ENCODE data around the gene TRPC4AP. TPM values are rescaled to one million over a fixed set of nuclear protein-coding genes. Genes with fewer than 3 reads are reported as not detected.

Gene TRPC4AP
- total and polyA plus RNA-seq, 2 of the 8 experiments (the other 6 are each of a cell fraction or from before 2014, with no cell fraction given) = 73.1 to 74.8 TPM

DNA sequence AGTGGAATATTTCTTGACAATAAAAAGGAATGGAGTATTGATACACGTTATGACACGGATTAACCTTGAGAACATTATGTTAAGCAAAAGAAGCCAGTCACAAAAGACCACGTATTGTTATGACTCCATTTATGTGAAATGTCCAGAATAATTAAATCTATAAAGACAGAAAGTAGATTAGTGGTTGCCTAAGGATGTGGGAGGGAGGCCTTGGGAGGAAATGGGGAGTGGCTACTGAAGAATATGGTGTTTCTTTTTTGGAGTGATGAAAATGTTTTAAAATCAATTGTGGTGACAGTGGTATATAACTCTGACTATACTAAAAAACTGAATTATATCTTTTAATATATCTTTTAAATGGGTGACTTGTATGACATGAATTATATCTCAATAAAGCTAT is 30.1 kb downstream of the TRPC4AP start:
- H2BK120ac ChIP-seq (replicated peaks; ENCODE audit: low read depth, low read length) = no peak overlapping the region
- 93% methylated on average over 3 of the region's 3 CpGs; no CpG with 5 or more reads in 1 of the 2 experiments for WGBS, 2 experiments (ENCODE audit: extremely low coverage in 1 of 2, insufficient coverage in 1 of 2, insufficient read length in 1 of 2, insufficient replicate concordance in 2 of 2, low coverage in 1 of 2, low lambda C conversion rate in 2 of 2, missing lambda C conversion rate in 1 of 2)
- peaks cover 0 to 6% (median 0%) of the 10 kb centered on the region in 4 experiments; a peak in 1 of 8 replicates for H3K36me3 ChIP-seq (ENCODE audit: control insufficient read depth in 2 of 4, insufficient read depth in 4 of 4, low read length in 3 of 4)
- FAIRE-seq = no peak
- H4K20me1 ChIP-seq (replicated peaks in 1 of 2; ENCODE audit: control insufficient read depth in 1 of 2, insufficient read depth in 2 of 2, low read length in 2 of 2) = peaks cover 5 to 7% of the 10 kb centered on the region in 2 experiments
- ChIA-PET CTCF (ENCODE audit: partially characterized antibody) (no interaction called here), POLR2A (ENCODE audit: partially characterized antibody) (no interaction called here)
- no peak overlapping the region for H3K4me2 ChIP-seq (ENCODE audit: insufficient read depth in 1 of 2, low read depth in 2 of 2, low read length in 2 of 2)
- no peaks in the 10 kb centered on the region for H3K9me3 ChIP-seq (ENCODE audit: insufficient read depth in 2 of 2, low read depth in 1 of 2, low read length in 1 of 2)
- no peak for TF ChIP-seq KDM4A (IDR thresholded peaks at IDR 0.05; ENCODE audit: low read depth, low read length, severe bottlenecking)
- TF ChIP-seq EGR1 (IDR thresholded peaks at IDR 0.05; ENCODE audit: borderline replicate concordance, low read depth, low read length) = no peak
- TF ChIP-seq, protein P1, sequence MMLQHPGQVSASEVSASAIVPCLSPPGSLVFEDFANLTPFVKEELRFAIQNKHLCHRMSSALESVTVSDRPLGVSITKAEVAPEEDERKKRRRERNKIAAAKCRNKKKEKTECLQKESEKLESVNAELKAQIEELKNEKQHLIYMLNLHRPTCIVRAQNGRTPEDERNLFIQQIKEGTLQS (IDR thresholded peaks at IDR 0.05; ENCODE audit: insufficient read depth, low read depth, low read length) = no peak
- TF ChIP-seq TAF7 (optimal IDR thresholded peaks at IDR 0.05; ENCODE audit: borderline replicate concordance, low read depth, low read length) = no peak
- no peak for TF ChIP-seq FOSL1 (IDR thresholded peaks at IDR 0.05; ENCODE audit: insufficient read depth, low read depth, low read length)
- TF ChIP-seq KDM1A (IDR thresholded peaks at IDR 0.05; ENCODE audit: borderline replicate concordance, low read length) = no peak
- TF ChIP-seq USF2 (IDR thresholded peaks at IDR 0.05; ENCODE audit: low read length) = no peak
- no peak for TF ChIP-seq BACH1 (IDR thresholded peaks at IDR 0.05; ENCODE audit: low read length)
- TF ChIP-seq YY1 (IDR thresholded peaks at IDR 0.05; ENCODE audit: low read depth, low read length) = no peak
- TF ChIP-seq TCF12 (IDR thresholded peaks at IDR 0.05; ENCODE audit: low read depth, low read length) = no peak
- TF ChIP-seq JUND (IDR thresholded peaks at IDR 0.05; ENCODE audit: low read length) = no peak
- TF ChIP-seq CEBPB (IDR thresholded peaks at IDR 0.05; ENCODE audit: low read depth, low read length) = no peak
- TF ChIP-seq, protein P2, sequence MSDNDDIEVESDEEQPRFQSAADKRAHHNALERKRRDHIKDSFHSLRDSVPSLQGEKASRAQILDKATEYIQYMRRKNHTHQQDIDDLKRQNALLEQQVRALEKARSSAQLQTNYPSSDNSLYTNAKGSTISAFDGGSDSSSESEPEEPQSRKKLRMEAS (IDR thresholded peaks at IDR 0.05) = no peak
- no peak for TF ChIP-seq TAF1 (IDR thresholded peaks at IDR 0.05; ENCODE audit: low read depth, low read length)
- H2BK5ac ChIP-seq (ENCODE audit: low read depth, low read length) = no peak overlapping the region
- H3K23me2 ChIP-seq (ENCODE audit: low read depth, low read length) = no peaks in the 10 kb centered on the region
- no peak overlapping the region for H2BK20ac ChIP-seq (ENCODE audit: low read length)
- no peak overlapping the region for H2AFZ ChIP-seq (ENCODE audit: low read length)
- DNase-seq (ENCODE audit: low read depth in 1 of 2, low spot score in 2 of 2) = no peak
- no peak overlapping the region for H4K8ac ChIP-seq (ENCODE audit: extremely low read depth, insufficient read depth, low read length)
- no peaks in the 10 kb centered on the region for H3K27me3 ChIP-seq (replicated peaks in 1 of 4; ENCODE audit: control insufficient read depth in 3 of 4, extremely low read depth in 1 of 4, insufficient read depth in 3 of 4, low read length in 3 of 4)
- no peak overlapping the region for H3K9ac ChIP-seq (replicated peaks in 1 of 4; ENCODE audit: extremely low read depth in 1 of 4, low read depth in 3 of 4, low read length in 3 of 4)
- no peak overlapping the region for H4K91ac ChIP-seq (replicated peaks; ENCODE audit: insufficient read length, low read length)
- H3K23ac ChIP-seq (ENCODE audit: insufficient read length) = no peak overlapping the region
- H3K27ac ChIP-seq (ENCODE audit: low read depth, low read length) = no peak overlapping the region
- peaks cover 3% of the 10 kb centered on the region for H3K79me1 ChIP-seq (ENCODE audit: low read depth, low read length)
- no peak overlapping the region for H3K4me3 ChIP-seq (ENCODE audit: extremely low read depth in 1 of 4, insufficient read depth in 2 of 4, low read depth in 3 of 4, low read length in 4 of 4)
- no peak overlapping the region for H3K14ac ChIP-seq (ENCODE audit: insufficient read length)
- no peak overlapping the region for H2BK12ac ChIP-seq (ENCODE audit: low read depth, low read length)
- no peak overlapping the region for H4K5ac ChIP-seq (ENCODE audit: insufficient read length, low read depth, low read length)
- no peak overlapping the region for H3K4ac ChIP-seq (replicated peaks; ENCODE audit: insufficient read length, low read depth, low read length)
- peaks cover 0 to 71% of the 10 kb centered on the region in 2 experiments; a peak in 2 of 4 replicates for H3K79me2 ChIP-seq (ENCODE audit: control insufficient read depth in 1 of 2, insufficient read depth in 2 of 2, low read length in 2 of 2)
- no peak overlapping the region for H2BK15ac ChIP-seq (ENCODE audit: low read length)
- no peak overlapping the region for H3K18ac ChIP-seq (ENCODE audit: extremely low read depth, low read length)
- H3K56ac ChIP-seq (replicated peaks; ENCODE audit: insufficient read length, low read depth, low read length) = no peak overlapping the region
- no peak overlapping the region for H2AK5ac ChIP-seq (ENCODE audit: low read depth, low read length)
- H3K4me1 ChIP-seq (replicated peaks in 1 of 4; ENCODE audit: control insufficient read depth in 3 of 4, insufficient read depth in 4 of 4, low read length in 3 of 4) = peaks cover 0 to 8% (median 6%) of the 10 kb centered on the region in 4 experiments; a peak in 4 of 7 replicates

Data from H1 (cell line).